Activated T-helper 1 cell treated with Interleukin-2 at 50 U/mL for 16 hours (primary cell): Measurements from ENCODE around the gene CISH.

Experiments
- DNase-seq: peaks from one replicate; pipeline ENCODE4 v3.0.0-alpha.2; 2020; ENCODE audit warnings: low read depth

CISH gene

GRCh38 chr3:50571486-50571885 lies 40.1 kb downstream of the CISH start:
- no peak for DNase-seq

GRCh38 chr3:50570508-50571279 lies 40.9 kb downstream of the CISH start:
- DNase-seq = no peak

GRCh38 chr3:50568947-50569749 lies 42.4 kb downstream of the CISH start, which contains the start of gene HEMK1:
Gene HEMK1, plus strand, starts transcription at chr3:50569522. Its CDS starts 1,583 bp downstream, at chr3:50571105.
- peak; percentile 86 for DNase-seq

- peak; percentile 88 for DNase-seq
Measured at GRCh38 chr3:50567386-50568167, 44.0 kb downstream of the CISH start, which contains the start of gene C3orf18. Gene C3orf18, minus strand, starts transcription at chr3:50567747. Its CDS starts 2,048 bp downstream, at chr3:50565699.

- DNase-seq = no peak
Measured at GRCh38 chr3:50567011-50567385, 44.6 kb downstream of the CISH start.

GRCh38 chr3:50564321-50564720 lies 47.3 kb downstream of the CISH start:
- no peak for DNase-seq

- no peak for DNase-seq
Measured at GRCh38 chr3:50563867-50564266, 47.7 kb downstream of the CISH start.

- no peak for DNase-seq
Measured at GRCh38 chr3:50562861-50563260, 48.7 kb downstream of the CISH start.

- DNase-seq = no peak
Measured at GRCh38 chr3:50559702-50560101, 51.9 kb downstream of the CISH start.

GRCh38 chr3:50557915-50558314 lies 53.7 kb downstream of the CISH start:
- DNase-seq = no peak

- no peak for DNase-seq
Measured at GRCh38 chr3:50557106-50557505, 54.5 kb downstream of the CISH start.
